SJCRH30 (cell line): ENCODE results near the gene NR4A1. TPM values are rescaled to one million over a fixed set of nuclear protein-coding genes. Genes with fewer than 3 reads are reported as not detected.
A peak's percentile ranks its signal among the peaks of the same experiment; 100 is the strongest.

ENCODE experiments used
- DNase-seq, 2 experiments: peaks; one replicate each; pipeline ENCODE4 v3.0.0-alpha.2; 2015 to 2020
- H3K27ac ChIP-seq: fragments of 250-450 bp; sonication (Bioruptor Pico); 2 replicates; pipeline ENCODE4 v1.5.1; 2020; ENCODE audit warnings: mild to moderate bottlenecking, moderate library complexity
- H3K27me3 ChIP-seq: fragments of 250-450 bp; sonication (Bioruptor Pico); 2 replicates; pipeline ENCODE4 v1.5.1; 2020; ENCODE audit warnings: mild to moderate bottlenecking, moderate library complexity
- H3K36me3 ChIP-seq: fragments of 250-450 bp; sonication (Bioruptor Pico); 2 replicates; pipeline ENCODE4 v1.5.1; 2020; ENCODE audit warnings: mild to moderate bottlenecking, moderate library complexity
- H3K4me1 ChIP-seq: fragments of 250-450 bp; sonication (Bioruptor Pico); 2 replicates; pipeline ENCODE4 v1.5.1; 2020; ENCODE audit warnings: mild to moderate bottlenecking, moderate library complexity
- H3K4me3 ChIP-seq: fragments of 250-450 bp; sonication (Bioruptor Pico); 2 replicates; pipeline ENCODE4 v1.5.1; 2020; ENCODE audit warnings: mild to moderate bottlenecking, moderate library complexity
- H3K9me3 ChIP-seq: fragments of 250-450 bp; sonication (Bioruptor Pico); replicated peaks from 2 replicates; pipeline ENCODE4 v1.5.1; 2020; ENCODE audit warnings: mild to moderate bottlenecking, moderate library complexity
- total RNA-seq: library from RNA; depleted of rRNA; stranded (reverse); fragments of >200 nt; shearing (Covaris generic); gene quantifications from 2 replicates; pipeline ENCODE4 v1.2.3, GENCODE V29; 2014

NR4A1 gene
- total RNA-seq, 1 experiment from 2014 or later: 10.0 TPM

DNA sequence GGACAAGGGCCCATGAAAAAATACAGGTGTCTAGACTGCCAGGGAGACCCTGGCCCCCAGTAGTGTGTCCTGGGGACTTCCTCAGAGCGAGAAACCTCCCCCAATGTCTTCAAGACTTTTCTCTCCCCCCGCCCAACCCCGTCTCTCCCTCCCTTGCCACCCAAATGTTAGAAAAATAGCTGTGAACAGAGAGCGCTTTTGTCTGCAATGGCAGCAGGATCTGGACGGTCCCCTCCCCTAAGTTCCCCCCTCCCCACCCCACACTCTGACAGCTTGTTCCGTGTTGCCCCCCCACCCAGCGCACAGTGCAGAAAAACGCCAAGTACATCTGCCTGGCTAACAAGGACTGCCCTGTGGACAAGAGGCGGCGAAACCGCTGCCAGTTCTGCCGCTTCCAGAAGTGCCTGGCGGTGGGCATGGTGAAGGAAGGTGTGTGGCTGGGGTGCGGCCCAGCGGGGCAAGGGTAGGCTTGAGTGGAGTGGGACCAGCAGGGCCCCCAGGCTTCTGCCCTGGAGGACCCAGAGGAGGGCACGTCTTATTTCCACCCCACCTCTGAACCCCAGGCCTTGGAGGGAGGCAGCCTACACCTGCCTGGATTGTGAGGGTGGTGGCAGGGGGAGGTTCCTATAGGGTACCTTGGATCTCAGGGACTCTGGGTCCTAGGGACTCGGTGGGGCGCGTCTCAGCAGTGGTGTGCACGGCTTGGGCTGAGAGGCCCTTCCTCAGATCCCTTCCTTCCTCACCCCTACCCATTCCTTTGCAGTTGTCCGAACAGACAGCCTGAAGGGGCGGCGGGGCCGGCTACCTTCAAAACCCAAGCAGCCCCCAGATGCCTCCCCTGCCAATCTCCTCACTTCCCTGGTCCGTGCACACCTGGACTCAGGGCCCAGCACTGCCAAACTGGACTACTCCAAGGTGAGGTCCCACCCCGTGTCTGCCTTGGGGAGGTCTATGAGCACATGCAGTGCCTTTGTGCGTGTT, 4.8 kb downstream of the NR4A1 start:
- no peak for DNase-seq
- Histone ChIP-seq H3K9me3 (no peaks in the 10 kb centered on the region), H3K27me3 (no peaks in the 10 kb centered on the region), H3K36me3 (peaks cover 2% of the 10 kb centered on the region; the same call in 1 of the 2 replicates), H3K27ac (no peak overlapping the region), H3K4me1 (peaks cover 5% of the 10 kb centered on the region; the same call in 1 of the 2 replicates), H3K4me3 (no peak overlapping the region)

DNA sequence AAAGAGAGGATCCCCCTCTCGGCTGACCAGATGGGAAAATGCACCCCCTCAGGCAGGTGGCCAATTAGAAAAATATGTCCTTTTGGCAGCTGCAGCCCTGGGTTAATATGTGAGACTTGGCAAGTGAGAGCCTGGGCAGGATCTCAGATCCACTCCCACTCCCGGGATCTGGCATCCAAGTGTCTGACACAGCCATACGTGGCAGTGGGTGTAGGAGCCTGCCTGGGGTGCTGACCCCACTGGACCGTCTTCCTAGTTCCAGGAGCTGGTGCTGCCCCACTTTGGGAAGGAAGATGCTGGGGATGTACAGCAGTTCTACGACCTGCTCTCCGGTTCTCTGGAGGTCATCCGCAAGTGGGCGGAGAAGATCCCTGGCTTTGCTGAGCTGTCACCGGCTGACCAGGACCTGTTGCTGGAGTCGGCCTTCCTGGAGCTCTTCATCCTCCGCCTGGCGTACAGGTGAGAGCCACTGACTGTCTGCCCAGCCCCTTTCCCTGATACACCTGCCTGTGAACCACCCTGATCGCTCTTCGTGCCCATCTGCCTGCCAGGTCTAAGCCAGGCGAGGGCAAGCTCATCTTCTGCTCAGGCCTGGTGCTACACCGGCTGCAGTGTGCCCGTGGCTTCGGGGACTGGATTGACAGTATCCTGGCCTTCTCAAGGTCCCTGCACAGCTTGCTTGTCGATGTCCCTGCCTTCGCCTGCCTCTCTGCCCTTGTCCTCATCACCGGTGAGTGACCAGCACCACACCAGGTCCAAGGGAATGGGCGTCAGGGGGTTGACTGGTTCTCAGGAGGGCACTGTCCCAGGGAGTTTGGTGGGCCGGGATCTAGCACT, 5.8 kb downstream of the NR4A1 start:
- H3K36me3 ChIP-seq: peaks cover 2% of the 10 kb centered on the region; the same call in 1 of the 2 replicates
- H3K27ac ChIP-seq: no peak overlapping the region
- no peak overlapping the region for H3K4me3 ChIP-seq
- H3K27me3 ChIP-seq: no peaks in the 10 kb centered on the region
- DNase-seq: no peak
- H3K4me1 ChIP-seq: peaks cover 5% of the 10 kb centered on the region; the same call in 1 of the 2 replicates
- H3K9me3 ChIP-seq: no peaks in the 10 kb centered on the region

DNA sequence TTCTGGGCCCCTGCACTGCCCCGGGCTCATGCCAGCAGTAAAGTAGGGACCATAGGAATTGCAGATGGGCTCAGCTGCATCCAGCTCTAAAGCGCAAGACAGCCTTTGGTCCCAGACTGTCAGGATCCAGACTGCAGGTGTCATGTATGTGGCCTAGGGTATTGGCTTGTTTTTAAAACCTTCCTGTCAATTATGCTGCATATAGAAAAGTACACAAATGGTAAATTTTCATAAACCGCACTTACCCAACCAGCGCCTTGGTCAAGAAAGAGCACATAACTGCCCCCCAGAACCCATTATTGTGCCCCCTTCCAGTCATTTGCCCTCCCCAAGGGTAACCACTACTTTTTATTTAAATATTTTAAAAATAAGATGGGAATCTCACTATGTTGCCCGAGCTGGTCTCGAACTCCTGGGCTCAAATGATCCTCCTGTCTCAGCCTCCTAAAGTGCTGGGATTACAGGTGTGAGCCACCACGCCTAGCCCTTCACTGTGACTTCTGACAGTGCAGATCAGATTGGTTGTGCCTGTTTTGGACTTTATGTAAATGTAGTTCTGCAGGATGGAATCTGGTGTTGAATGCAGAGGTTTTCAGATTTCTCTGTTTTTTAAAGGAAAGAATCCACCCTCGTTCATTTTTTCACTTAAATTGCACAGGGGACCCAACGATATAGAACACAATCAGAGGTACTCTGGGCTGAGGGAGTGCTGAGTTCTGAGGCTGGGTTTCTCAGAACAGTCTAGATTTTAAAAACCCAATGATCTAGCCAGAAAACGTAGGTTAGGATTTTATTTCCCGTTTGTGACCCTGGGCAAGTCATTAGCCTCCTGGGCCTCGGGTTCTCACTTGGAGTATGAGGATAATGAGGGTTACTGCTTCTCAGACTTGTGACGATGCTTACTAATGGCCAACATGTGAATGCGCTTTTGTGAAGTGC, 6.7 kb downstream of the NR4A1 start:
- Histone ChIP-seq H3K27me3 (no peaks in the 10 kb centered on the region), H3K36me3 (peaks cover 2% of the 10 kb centered on the region; the same call in 1 of the 2 replicates), H3K9me3 (no peaks in the 10 kb centered on the region), H3K4me3 (no peak overlapping the region), H3K4me1 (peaks cover 11% of the 10 kb centered on the region), H3K27ac (no peak overlapping the region)
- DNase-seq: no peak

DNA sequence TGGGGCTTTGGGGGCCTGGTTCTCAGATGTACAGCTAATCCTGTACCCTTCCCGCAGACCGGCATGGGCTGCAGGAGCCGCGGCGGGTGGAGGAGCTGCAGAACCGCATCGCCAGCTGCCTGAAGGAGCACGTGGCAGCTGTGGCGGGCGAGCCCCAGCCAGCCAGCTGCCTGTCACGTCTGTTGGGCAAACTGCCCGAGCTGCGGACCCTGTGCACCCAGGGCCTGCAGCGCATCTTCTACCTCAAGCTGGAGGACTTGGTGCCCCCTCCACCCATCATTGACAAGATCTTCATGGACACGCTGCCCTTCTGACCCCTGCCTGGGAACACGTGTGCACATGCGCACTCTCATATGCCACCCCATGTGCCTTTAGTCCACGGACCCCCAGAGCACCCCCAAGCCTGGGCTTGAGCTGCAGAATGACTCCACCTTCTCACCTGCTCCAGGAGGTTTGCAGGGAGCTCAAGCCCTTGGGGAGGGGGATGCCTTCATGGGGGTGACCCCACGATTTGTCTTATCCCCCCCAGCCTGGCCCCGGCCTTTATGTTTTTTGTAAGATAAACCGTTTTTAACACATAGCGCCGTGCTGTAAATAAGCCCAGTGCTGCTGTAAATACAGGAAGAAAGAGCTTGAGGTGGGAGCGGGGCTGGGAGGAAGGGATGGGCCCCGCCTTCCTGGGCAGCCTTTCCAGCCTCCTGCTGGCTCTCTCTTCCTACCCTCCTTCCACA, 7.6 kb downstream of the NR4A1 start:
- peak; percentile 57 to 61 for DNase-seq
- Histone ChIP-seq H3K27ac (no peak overlapping the region), H3K9me3 (no peaks in the 10 kb centered on the region), H3K27me3 (no peaks in the 10 kb centered on the region), H3K4me1 (peaks cover 20% of the 10 kb centered on the region), H3K4me3 (no peak overlapping the region), H3K36me3 (peaks cover 2% of the 10 kb centered on the region; the same call in 1 of the 2 replicates)

DNA sequence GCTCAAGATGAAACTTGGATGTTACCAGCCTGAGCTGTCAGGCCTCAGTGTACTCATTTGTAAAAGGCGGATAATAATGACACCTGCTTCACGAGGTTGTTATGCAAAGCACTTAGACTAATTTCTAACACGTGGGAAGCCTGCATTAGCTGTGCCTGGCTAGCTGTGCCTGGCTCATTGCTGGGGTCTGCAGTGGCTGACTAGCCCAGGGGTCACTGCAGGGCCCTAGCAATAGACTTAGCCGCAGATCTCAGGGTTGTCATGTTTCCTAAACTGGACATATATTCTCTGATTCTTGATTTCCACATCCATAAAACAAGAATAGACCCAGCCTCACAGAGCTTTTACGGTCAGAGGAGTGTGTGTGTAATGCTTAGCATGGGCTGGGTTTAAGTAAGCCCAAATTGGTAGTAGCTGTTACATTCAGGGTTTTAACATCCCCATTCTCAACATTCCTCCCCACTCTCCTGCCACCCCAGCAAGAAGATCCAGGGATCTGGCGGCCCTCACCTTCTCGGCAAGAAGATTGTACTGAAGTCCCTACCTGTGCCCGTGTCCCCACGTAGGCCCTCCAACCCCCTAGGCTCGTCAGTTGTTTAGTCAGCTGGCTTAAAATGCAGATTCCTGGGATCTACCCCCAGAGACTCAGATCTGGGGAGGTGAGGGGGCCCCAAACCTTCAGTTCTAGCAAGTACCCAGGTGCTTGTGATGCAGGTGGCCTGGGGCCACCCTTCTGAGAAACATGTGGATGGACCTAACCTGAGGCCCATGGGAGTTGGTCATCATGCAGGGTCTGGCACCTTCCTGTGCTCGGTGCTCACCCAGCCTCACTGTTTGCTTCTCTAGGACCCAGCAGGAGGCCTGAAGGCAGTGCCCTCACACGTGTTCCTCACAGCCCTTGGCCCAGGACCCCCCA, 8.6 kb downstream of the NR4A1 start:
- no peaks in the 10 kb centered on the region for H3K9me3 ChIP-seq
- peaks cover 2% of the 10 kb centered on the region; the same call in 1 of the 2 replicates for H3K36me3 ChIP-seq
- H3K4me1 ChIP-seq: peaks cover 30% of the 10 kb centered on the region
- no peak overlapping the region for H3K4me3 ChIP-seq
- DNase-seq: no peak
- H3K27ac ChIP-seq: no peak overlapping the region
- H3K27me3 ChIP-seq: no peaks in the 10 kb centered on the region

DNA sequence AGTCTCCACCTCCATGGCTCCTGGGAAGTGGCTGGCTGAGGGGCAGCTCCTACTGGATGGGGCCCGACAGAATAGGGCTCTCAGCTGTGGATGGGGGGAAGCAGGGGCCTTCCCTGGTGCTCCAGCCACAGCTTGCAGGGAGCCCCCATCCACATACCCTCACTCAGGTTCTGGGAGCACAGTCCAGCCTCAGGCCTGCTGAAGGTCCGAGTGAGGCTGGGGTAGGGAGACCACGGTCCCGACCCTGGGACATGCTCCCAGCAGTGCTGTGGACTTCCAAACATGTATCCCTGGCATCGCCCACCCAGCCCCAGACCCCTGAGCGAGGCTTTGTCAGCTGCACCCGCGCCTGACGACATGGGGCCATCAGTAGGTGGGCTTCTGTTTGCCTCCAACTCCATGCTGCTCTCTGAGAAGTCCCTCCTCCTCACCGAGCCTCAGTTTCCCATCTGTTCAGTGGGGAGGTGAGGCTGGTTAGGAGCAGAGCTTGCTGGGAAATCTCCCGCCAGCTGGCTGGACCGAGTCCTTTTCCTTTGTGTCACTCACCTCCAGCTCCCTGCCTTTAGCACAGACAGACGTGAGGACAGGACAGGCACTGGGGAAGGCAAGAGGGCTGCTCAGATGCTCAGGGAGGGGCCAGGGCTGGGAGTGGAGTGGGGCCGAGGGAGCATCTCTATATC, 9.4 kb downstream of the NR4A1 start:
- H3K4me1 ChIP-seq: peaks cover 32% of the 10 kb centered on the region
- H3K27me3 ChIP-seq: no peaks in the 10 kb centered on the region
- peaks cover 2% of the 10 kb centered on the region; the same call in 1 of the 2 replicates for H3K36me3 ChIP-seq

DNA sequence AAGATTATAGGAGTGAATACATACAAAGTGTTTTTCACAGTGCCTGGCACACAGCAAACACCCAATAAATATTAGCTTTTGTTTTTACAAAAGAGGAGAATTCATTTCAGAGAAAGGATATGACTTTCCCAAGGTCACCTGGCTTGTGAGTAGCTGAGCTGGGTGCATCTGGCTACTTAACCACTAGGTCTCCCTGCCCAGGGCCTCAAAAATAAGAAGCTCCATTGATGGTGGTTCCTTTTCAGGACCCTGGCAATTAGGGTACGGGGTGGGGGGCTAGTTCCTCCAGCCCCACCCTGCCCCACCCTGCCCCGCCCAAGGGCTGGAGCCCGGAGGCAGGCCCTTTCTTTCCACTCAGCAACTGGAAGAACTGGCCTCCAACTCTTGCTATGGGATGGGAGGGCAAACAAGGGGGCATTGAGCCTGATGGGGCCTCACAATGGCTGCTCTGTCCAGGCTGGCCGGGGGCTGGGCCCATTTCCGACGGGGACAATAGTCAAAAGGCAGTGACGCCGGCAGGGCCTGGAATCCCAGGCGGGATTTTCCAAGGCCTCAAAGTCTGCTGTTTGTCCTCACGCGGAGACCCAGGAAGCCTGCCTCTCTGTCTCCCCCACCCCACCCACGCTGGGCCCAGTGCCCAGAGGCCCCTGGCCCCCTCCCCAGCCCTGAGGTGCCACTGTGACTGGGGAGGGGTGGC, 10.4 kb downstream of the NR4A1 start:
- H3K27ac ChIP-seq: no peak overlapping the region
- DNase-seq: peak in 1 of 2 experiments; percentile 50
- H3K4me3 ChIP-seq: no peak overlapping the region
- peaks cover 32% of the 10 kb centered on the region for H3K4me1 ChIP-seq
- no peaks in the 10 kb centered on the region for H3K9me3 ChIP-seq
- H3K36me3 ChIP-seq: peaks cover 2% of the 10 kb centered on the region; the same call in 1 of the 2 replicates
- no peaks in the 10 kb centered on the region for H3K27me3 ChIP-seq

More for the DNA sequence above, 9.4 kb downstream of the NR4A1 start:
- Histone ChIP-seq H3K4me3 (no peak overlapping the region), H3K27ac (no peak overlapping the region), H3K9me3 (no peaks in the 10 kb centered on the region)
- no peak for DNase-seq

DNA sequence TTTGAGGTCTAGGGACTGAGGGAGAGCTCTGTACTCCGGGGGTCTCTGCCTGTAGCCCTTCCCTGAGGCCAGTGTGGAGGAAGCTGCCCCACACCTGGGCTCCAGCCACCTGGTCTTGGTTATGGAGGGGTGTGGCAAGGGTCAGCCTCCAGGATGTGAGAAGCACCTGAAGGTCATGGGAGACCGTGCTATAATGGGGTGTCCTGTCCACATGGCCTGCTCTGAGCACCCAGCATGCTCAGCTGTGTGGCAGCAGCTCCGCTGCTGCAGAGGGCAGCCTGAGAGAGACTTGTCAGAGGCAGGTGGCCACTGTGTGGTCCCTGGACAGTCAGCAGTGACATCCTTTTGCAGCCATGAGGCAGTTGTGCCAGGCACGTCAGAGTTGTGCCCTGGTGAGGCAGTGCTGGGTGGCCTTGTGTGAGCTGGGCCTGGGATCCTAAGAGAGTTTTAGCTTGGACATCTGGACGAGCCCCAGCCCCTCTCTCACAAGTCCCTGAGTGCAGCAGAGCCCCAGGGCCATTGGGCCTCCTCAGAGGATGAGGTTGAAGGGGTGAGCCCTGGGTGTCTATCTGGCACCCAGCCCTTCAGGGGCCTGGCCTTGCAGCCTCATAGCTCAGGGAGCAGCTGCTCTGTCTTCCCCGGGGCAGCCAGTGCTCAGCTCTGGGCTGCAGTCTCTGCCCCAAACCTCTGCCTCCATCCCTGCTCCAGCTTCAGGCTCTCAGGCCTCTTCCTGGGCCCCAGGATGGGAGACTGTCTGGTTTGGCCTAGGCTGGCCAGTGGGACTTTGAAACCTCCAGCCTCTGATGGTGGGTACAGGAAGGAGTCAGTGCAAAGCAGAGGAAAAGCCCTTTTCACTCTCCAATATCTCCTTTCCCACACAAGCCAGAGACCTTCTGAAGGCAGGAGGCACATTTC, 11.2 kb downstream of the NR4A1 start:
- peak in 1 of 2 experiments; percentile 53 for DNase-seq
- Histone ChIP-seq H3K27ac (no peak overlapping the region), H3K4me1 (peaks cover 32% of the 10 kb centered on the region), H3K36me3 (peaks cover 2% of the 10 kb centered on the region; the same call in 1 of the 2 replicates), H3K9me3 (no peaks in the 10 kb centered on the region), H3K27me3 (no peaks in the 10 kb centered on the region), H3K4me3 (no peak overlapping the region)

DNA sequence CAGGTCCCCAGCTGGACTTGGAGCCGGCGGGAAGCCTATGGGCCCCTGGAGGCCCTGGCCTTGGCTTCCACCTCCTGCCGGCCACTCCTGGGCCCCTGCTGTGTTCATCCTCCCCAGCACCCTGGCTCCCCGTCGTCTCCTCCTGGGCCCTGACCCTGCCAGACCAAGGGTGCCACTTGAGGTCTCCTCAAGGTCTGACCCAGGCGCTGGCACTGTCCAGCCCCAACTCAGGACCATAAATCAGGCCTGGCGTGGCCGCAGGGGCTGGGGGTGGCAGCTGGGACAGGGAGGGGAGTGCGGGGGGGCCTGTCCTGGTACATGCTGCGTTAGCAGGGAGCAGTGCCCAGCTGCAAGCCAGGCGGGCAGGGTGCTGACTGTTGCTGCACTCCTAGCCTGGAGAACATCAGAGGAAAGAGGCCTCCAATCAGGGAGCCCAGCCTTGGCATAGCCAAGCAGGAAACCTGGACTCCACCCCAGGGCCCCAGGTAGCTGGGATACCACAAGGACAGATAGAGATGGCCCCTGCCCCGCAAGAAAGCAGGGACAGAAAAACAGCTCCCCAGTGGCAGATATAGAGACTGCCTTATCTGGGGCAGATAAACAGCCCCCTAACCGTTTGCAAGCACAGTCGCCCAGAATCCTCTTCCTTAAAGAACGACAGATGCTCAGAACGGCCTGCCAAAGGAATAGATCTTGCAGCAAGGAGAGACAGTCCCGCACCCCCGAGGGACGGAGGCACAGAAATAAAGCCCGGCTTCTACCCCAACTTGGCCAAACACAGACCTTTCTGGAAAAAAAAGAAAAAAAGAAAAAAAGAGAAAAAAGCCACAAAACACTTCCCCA, 12.1 kb downstream of the NR4A1 start:
- peaks cover 32% of the 10 kb centered on the region for H3K4me1 ChIP-seq
- H3K36me3 ChIP-seq: peaks cover 2% of the 10 kb centered on the region; the same call in 1 of the 2 replicates
- H3K27ac ChIP-seq: peak overlapping the region; percentile 54
- no peaks in the 10 kb centered on the region for H3K9me3 ChIP-seq
- H3K27me3 ChIP-seq: no peaks in the 10 kb centered on the region
- no peak for DNase-seq
- no peak overlapping the region for H3K4me3 ChIP-seq

DNA sequence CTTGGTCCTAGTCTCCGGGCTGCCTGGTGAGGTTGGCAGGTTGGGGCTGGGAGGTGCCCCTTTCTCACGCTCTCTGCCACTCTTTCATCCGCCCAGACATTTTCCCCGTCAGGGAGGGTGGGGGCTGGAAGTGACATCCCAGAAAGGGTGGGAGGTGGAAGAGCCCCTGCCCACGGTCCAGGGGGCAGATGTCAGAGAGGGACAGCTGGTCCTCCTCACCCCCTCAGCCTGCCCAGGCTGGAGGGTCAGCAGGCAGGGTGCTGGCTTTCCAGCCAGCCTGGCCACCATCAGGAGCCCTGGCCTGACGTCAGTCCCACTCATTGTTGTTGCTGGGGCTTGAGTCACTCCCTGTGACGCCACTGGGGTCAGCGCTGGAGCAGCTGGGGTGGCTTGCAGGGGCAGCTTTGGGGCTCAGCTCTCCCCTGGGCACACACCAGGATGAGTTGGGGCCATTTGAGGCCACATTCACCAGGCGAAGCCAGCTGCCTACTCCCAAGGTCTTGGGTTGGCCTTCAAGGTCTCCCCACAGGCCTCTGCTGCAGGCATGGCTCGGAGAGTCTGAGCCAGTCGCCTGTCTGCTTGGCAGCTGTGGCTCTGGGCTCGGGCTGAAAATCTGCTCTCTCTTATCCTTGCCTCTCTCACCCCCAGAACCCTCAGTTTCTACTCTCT, 12.9 kb downstream of the NR4A1 start:
- Histone ChIP-seq H3K4me1 (peaks cover 27% of the 10 kb centered on the region), H3K9me3 (no peaks in the 10 kb centered on the region), H3K36me3 (no peaks in the 10 kb centered on the region; the same call in 1 of the 2 replicates), H3K27me3 (no peaks in the 10 kb centered on the region), H3K27ac (peak overlapping the region; percentile 54), H3K4me3 (peak overlapping the region; percentile 0; the same call in 1 of the 2 replicates)
- peak; percentile 84 to 87 for DNase-seq
